GM19397 (cell line): ENCODE data around the gene LAMTOR3.
"Not testable (repeated sequence)": the region's sequence is repeated elsewhere in the genome, so short reads cannot be mapped to it uniquely, and the experiment has no call there.

Experiments used
- ATAC-seq: cut with Tn5 transposase; IDR thresholded peaks from one replicate; pipeline ENCODE4 v1.9.1; 2021; ENCODE audit warnings: mild to moderate bottlenecking, moderate library complexity; ENCODE audit not compliant: unreplicated experiment

Gene LAMTOR3

DNA sequence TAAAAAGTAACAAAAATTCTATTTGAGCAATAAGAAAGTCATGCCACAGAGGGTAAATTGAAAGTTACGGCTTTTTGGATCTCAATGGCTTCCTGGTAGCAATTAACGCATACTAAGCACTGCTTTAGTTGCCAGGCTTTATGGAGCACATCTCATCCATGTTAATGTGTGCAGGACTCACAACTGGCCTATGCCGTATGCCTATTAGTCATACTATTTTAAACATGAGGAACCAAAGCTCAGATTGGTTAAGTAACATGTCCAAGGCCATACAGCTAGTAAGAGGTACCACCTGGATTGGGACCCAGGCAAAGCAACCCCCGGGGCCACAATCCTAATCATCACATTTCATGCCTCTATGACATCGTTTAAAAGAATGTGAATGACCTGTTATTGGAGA, 60.5 kb downstream of the LAMTOR3 start:
- no peak for ATAC-seq

DNA sequence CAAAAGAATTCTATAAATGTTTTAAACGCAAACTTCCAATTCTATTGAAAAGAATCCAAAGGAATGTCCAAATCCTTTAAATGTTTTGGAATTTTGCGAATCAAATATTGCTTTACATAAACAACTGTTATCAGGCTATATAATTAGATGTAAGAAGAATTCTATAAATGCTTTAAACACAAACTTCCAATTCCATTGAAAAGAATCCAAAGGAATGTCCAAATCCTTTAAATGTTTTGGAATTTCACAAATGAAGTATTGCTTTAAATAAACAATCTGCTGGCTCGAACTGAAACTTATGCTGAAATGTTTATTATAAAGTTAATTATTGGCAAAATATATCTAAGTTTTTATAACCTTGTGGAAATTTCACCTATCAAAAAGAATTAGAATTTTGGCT, 61.5 kb downstream of the LAMTOR3 start:
- no peak for ATAC-seq

DNA sequence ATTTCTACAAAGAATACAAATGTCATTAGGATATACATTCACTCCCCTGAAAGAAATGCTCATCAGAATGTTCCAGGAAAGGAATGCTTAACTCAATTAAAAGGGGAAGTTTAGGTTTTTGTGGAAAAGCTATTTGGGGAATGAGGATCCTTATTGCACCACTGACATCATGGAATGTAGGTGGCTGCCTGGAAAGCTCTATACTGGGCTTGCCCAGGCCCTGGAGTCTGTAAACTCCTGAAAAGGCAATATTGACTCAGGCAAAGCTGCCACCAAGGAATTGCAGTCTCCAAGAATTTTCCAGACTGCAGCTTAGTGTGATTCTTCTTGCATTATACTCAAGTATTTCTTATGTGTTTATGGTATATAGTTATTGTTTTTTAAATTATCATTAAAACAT, 61.9 kb downstream of the LAMTOR3 start:
- no peak for ATAC-seq

DNA sequence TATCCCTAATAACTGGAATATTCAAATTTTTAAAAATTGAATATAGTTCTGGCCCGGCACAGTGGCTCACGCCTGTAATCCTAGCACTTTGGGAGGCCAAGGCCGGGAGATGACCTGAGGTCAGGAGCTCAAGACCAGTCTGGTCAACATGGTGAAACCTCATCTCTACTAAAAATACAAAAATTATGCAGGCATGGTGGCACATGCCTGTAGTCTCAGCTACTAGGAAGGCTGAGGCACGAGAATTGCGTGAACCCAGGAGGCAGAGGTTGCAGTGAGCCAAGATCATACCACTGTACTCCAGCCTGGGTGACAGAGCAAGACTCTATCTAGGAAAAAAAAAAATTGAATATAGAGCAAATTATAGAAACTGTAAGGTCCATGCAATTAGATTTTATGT, 64.2 kb downstream of the LAMTOR3 start:
- ATAC-seq, result not testable (repeated sequence)

DNA sequence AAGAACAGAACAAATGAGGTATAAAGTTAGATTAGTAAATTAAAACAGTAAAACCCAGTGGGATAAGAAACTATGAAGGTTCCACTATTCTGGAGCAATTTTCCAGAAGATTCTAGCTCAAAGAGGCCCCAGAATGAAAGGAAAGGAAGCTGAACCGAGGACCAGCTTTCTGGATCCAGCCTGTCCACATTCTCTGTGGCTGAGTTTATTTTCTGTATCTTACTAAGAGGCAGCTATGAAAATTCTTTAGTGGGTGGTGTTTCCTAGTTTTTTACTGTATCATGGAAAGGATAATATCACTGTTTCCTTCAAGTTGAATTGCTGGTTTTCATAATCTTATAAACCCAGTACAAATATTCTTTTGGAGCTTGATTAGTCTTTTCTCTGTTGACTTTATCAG, 65.8 kb downstream of the LAMTOR3 start:
- no peak for ATAC-seq
